Umbilical cord (tissue), 2 donors: Measurements from ENCODE around the gene STT3B. TPM values are rescaled to one million over a fixed set of nuclear protein-coding genes. Genes with fewer than 3 reads are reported as not detected.
A peak's percentile ranks its signal among the peaks of the same experiment; 100 is the strongest.

ENCODE experiments used
- DNase-seq: peaks from one replicate; pipeline ENCODE4 v3.0.0-alpha.2; 2015; ENCODE audit warnings: low spot score
- total RNA-seq: library from RNA; depleted of rRNA; stranded (reverse); fragments of >200 nt; gene quantifications from one replicate; pipeline ENCODE4 v1.2.3, GENCODE V29; 2014; ENCODE audit warnings: low replicate concordance; ENCODE audit not compliant: insufficient read depth

STT3B gene
- total RNA-seq, 1 donor from 2014 or later, result 122 TPM

DNA sequence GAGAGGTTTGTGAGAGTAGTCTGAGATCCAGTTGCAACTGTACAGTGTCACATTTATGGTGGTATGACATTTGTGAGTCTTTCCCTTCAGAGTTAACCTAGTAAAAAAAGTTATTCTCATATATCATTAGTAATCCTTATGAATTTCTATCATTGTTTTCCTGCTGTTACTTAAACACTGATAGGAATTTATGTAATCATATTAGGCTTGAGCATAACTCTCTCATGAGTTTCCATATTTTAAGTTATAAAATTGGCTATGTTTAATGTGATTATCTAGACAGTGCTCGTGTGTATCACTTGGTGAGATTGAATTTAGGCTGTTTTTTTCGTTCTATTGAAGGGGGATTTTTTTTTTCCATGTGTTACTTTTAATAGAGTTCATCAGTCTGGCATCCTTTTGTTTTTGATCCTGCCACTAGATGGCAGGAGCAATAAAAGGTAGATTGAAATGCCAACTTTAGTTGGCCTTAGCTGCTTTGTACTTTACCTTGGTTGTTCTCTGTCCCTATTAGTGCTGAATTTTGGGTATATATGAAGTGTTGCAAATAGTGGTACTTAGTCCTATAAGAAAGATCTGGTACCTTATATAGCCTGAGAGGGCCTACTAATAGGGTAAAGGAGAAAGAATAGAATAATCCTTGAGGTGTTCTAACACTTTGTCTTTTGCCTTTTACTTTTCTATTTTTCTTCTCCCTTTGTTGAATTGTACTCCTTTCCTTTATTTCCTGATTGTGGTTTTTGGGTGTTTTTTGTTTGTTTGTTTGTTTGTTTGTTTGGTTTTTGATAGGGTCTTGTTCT is 17.9 kb downstream of the STT3B start:
- DNase-seq, result peak; percentile 30

DNA sequence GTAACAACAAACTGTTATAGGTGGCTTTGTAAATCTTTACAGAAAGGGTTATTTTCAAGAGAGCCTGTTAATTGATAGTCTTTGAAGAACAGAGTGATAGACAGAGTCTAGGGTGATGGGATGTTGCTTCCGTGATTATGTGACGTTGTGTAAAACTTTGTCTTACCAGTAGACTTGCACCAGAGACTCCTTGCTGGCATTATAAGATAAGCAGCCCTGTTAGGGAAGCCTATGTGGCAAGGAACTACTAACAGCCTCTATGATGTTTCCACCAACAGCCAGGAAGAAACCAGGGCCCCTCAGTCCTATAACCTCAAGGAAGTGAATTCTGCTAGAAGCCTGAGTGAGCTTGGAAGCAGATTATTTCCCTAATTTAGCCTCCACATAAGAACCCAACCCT is 18.9 kb downstream of the STT3B start:
- DNase-seq, result no peak

DNA sequence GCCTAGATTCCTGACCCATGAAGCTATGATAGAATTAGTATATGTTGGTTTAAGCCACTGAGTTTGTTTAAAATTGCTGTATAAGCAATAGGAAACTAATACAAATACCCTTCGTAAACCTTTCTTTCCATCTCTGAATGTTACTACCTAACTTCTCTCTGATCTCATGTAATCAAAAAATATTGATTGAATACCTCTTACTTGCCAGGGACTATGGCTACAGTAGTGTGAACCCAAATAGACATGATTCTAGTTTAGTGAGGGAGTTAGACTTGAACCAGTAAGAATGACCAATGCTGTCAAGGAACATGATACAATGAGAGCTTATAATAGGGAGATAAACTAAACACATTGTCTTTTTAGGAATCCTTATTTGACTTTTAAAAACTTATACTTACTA is 19.4 kb downstream of the STT3B start:
- no peak for DNase-seq

DNA sequence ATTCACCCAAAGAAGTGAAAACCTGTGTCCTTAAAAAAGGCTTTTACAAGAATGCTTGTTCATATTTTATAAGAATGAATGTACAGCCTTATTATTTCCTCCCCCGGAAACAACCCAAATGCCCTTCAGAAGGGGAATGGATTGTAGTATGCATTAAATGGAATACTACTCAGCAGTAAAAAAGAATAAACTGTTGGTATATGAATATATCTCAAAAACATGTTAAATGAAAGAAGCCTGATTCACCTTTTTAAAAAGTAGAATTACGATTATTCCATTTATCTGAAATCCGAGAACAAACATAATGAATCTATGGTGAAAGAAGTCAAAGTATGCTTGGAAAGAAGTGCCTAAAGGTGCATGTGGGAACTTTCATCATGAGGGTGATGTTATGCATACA is 20.5 kb downstream of the STT3B start:
- no peak for DNase-seq

DNA sequence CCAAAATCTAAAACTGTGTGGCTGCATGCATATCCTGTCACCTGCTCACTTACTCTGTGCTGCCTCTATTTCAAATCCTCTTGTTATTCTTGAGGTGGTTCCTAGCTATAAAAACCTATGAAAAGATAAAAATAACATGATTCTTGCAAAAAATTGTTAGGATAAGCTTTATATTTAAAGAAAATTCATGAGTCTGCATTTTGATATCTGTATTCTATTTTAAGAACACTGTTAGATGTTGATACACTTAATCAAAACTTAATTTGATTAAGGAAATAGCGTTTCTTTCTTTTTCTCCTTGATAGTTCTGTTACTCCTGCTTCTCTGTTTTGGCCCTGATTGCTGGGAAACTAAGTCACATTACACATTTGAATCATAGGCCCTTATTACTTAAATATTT is 22.5 kb downstream of the STT3B start:
- DNase-seq, result no peak

DNA sequence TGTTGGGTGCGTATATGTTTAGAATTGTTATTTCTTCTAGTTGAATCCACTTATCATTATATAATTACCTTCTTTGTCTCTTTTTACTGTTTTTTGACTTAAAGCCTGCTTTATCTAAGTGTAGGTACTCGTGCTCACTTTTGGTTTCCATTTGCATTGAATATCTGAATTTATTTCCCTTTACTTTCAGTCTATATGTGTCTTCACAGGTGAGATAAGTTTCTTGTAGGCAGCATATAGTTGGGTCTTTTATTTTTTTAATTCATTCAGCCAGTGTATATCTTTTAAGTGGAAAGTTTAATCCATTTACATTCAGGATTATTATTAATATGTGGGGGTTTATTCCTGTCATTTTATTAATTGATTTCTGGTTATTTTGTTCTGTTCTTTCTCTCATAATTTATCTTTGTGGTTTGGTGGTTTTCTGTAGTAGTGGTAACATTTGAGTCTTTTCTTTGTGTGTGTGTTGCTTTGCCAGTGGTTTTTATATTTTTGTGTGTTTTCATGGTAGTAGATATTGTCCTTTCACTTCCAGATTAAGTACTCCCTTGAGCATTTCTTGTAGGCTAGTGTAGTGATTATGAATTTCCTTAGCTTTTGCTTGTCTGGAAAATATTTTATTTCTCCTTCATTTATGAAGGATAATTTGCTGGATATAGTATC is 27.3 kb downstream of the STT3B start:
- DNase-seq, result no peak

DNA sequence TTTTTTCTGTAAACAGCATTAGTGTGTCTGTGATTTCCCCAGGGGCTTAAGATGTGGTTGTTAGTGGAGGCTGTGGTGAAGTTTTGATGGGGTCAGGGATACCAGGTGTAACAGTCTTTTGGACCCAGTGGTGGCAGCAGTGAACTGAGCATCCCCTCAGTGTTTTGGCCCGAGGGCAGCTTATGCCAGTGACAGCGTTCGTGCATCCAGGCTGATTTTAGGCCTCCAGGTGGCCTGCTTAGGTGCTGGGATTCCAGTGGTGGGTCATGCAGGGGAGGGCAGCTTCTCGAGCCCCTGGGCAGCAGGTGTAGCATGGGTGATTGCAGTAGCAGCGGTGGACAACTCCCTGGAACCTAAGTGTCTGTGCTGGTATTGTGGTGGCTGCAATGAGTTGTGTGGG is 29.2 kb downstream of the STT3B start:
- no peak for DNase-seq

DNA sequence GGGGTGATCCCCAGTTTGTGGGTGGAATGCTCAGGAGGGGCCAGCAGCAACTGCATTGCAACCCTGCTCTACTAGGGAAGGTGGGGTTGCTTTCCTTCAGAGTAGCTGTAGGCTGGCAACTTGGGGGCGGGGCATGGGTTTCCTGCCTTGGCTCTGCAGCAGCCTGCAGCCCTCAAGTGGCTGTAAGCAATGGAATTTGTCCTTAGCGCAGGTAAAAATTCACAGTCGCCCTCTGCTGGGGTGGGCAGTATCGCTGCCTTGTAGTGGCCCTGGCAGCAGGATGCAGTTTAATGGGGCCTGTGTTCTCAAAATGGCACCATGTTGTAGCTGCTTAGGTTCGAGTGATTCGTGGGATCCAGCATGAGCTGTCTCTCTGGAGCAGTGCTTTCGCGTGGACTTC is 29.8 kb downstream of the STT3B start:
- no peak for DNase-seq

DNA sequence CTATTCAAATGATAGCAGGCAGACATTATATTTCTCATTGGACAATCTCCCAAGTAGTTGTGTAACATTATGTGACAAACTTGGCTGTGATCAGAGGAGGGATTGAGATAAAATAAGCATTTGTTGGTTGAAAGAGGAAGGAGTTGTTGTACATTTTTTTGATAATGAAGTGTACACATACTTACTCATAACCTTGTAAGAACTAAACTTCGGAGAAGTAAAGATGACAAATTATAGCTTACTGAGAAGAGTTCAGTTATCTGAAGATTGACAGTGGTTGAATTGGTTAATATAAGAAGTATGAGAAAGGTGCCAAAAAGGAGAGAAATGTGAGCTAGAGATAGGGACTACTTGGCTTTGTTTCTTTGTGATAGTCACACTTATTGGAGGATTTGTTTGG is 32.6 kb downstream of the STT3B start:
- DNase-seq, result no peak

DNA sequence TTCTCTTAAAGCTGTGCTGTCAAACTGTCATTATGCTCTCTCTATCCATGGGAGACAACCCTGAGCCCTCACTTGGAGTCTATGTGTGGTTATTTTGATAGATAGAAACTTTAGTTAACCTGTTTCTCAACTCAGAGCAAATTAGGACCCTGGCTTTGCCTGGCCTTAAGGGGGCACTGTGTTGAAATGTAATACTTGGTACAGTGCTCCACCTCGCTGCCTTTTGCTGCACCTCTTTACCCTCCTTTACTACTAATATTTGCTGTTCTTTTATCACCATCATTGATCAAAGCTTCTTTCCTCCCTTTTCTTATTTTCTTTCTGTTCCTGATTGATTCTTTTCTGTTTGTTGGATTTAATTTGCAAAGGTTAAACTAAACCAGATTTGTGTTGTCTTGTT is 34.3 kb downstream of the STT3B start:
- no peak for DNase-seq

DNA sequence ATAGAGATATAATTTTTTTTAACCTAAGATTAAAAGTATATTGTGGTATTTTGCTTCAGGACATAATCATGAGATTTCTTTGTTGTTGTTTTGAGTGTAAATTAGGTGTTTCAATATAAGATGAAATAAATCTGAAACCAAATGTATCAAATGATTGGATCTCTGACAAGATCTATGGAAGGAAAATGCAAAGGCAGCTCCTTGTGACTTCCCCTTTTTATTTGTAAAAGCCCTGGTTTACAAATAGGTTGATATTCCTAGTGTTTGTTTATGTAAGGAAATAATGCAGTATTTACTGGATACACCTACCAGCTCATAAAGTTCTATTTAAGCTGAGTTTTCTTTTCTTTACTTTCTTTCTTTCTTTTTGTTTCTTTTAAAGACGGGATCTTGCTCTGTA is 35.9 kb downstream of the STT3B start:
- DNase-seq, result no peak

DNA sequence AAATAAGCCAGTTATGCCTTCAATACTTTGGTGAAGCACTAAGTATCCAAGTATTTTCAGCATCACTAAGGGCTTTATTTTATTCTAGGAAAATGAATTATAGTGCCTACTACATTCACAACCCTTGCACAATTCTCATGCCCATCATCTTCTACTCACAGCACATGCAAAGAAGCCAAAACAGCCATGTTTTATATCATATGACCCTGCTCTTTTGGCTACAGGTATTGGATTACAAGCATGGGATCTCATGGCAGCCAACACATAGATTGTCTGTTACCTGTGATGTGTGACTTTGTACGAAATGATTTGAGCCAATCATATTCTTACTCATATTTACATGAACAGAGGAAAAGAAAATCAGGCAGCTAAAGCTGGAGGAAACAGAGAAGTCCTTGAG is 38.6 kb downstream of the STT3B start:
- no peak for DNase-seq

DNA sequence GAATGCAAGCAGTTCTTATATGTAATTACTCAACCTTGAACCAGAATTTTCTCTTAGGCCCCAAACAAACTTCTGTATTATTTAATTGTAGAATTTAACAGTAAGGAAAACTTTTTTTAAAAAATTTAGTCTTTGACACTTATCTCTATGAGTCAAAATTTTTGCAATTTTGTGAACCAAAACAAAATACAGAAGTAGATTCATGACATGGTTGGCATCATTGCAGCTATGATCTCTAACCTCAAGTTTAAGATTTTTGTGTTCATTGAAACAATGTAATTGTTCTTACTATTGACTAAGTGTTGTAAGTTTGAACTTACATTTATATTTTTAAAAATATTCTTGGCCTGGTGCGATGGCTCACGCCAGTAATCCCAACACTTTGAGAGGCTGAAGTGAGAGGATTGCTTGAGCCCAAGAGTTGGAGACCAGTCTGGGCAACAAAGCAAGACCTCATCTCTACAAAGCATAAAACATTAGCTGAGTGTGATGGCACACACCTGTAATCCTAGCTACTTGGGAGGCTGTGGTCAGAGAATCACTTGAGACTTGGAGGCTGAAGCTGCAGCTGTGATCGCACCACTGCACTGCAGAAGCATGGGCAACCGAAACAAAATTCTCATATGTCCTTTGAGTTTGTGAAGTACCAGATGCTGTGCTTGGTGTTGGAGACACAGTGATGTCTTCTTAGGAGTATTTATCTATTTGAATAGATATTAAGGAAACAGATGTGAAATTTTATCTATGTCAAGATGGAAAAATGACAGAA is 39.7 kb downstream of the STT3B start:
- DNase-seq, result no peak

DNA sequence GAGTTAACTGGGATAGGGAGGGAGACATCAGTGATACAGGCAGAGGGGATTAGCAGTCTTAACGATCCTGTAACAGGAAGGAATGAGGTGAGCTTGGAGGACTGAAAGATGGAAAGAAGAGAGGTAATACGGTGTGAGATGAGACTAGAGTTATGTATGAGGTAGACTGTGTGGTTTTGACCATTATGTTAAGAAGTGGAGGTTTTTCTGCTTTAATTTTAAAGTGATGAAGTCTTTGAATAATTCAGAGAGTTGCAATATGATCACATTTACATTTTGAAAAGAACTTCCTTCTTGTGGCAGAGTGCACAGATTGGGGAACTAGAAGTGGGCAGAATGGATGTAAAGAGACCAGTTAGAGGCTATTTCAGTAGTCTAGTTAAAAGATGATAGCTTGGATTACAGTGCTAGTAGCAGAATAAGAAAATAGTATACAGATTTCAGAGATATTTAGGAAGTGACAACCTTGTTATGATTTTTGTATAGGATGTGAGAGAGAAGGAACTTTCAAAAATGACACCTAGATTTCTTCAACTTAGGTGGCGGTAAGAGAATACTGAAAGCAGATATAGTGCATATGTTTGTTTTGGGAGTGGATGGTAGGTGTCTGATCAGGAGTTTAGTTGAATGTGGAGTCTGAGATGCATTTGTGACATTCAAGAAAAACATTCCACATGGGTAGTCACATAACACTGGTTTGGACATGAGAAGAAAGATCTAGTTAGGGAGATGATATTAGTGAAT is 40.5 kb downstream of the STT3B start:
- no peak for DNase-seq

DNA sequence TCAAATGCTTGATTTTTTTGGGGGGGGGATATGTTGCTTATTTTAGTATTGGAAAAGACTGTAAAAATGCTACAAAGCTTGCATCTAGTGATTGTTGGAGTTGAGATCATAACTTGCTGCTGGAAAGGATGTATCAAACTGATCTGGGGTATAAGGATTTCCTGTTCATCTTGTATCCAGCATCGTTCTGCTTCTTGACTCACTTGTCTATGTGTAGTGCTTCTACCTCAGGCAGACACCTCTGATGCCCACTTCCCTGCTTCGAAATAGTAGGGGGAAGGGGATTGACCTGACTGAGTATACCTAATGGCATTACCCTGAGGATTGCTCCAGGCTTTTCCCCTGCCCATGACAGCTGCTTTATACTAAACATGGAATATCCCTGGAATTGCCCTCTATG is 42.7 kb downstream of the STT3B start:
- no peak for DNase-seq

DNA sequence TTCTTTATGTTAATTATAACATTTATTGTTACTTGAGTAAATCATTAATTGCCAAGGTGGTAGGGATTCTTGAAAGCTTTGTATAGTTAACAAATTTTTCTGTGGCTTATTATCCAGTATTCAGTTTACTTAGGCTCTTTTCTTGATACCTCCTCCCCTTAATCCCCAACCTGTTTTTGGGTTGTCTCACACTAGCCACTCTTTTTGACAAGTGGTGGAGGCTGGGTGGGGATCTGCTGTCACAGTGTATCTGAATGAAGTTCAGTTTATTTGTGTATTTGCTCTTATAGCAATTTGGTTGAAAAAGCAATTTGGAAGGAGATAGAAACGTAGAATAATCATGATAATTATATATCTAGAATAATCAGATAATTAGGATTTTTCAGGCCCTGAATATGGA is 43.8 kb downstream of the STT3B start:
- no peak for DNase-seq

DNA sequence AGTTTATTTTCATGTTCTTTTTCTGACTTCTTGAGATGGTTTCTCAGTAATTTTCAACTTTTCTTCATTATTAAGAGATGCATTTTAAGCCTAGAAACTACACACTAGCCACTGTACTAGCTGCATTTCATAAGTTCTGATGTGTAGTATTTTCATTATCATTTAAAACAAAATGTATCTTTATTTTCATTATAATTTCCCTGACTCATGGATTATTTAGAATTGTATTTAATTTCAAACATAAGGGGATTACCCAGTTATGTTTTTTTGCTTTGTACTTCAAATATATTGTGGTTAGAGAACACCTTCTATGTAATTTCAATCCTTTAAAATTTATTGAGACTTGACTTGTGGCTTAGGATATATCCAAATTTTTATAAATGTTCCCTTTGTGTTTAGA is 44.5 kb downstream of the STT3B start:
- DNase-seq, result no peak

DNA sequence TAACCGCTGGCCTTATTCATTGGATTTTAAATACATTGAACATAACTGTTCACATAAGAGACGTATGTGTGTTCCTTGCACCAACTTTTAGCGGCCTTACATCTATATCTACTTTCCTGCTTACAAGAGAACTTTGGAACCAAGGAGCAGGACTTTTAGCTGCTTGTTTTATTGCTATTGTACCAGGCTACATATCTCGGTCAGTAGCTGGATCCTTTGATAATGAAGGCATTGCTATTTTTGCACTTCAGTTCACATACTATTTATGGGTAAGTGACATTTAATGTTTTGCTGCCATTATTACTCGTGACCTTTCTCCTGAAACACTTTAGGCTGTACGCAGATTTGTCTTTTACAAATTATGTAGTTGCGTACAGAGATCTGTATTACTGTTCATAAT is 47.1 kb downstream of the STT3B start:
- DNase-seq, result no peak

DNA sequence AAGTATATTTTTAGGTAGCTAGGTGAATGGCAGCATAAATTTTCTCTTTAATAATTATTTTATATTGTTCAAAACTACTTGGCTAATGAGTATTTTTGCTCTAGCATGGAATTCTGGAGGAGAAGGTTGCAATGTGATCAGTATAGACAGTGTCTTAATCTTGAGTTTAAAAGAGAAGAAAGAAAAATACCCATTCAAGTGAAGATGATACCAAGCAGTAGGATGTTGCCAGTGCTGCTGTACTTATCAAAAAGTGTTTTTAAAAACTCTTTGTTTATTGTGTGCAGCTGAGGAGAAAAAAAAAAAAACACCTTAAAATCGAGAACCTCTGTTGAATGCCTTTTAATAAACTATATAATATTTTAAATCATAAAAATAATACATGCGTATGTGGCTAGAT is 47.9 kb downstream of the STT3B start:
- no peak for DNase-seq

DNA sequence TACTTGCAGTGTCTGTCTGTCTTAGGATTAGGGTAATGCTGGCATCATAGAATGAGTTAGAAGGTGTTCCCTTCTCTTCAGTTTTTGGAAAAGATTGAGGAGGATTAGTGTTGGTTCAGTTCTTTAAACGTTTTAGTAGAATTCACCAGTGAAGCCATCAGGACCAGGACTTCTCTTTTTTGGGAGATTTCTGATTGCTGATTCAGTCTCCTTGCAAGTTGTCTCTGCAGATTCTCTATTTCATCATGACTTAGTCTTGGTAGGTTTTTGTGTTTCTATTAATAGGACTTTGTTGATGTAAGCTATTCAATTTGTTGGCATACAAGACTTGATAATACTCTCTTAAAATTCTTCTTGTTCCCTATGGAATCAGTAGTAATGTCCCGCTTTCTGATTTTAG is 48.9 kb downstream of the STT3B start:
- DNase-seq, result no peak

DNA sequence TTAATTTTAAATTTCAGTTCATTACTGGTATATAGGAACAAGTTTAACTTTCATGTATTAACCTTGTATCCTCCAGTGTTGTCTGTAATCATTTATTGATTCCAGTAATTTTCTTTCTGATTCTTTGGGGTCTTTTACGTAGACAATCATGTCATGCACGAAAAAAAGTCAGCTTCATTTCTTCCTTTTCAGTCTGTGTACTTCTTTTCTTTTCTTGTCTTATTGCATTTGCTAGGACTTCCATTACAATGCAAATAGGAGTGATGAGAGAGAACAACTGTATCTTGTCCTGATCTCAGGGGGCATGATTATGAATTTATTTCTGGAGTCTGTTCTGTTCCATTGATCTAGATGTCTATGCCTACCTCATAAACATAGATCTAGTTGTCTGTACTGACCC is 56.5 kb downstream of the STT3B start:
- DNase-seq, result no peak

DNA sequence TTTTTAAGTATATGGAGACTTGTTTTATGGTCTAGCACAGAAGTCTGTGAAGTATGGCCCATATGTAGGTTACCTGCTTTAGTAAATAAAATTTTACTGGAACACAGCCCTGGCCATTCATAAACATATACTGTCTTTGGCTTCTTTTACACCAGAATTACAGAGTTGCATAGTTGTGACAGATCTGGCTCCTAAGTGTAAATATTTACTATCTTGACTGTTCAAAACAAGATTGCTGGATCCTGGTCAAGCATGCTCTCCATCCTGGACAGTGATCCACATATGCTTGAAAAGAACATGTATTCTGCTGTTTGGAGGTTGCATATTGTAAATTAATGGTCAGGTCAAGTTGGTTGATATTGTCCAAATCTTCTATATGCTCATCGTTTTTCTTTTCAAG is 57.9 kb downstream of the STT3B start:
- DNase-seq, result no peak
